HepG2 (cell line): ENCODE results near the gene TBC1D10B. TPM values are rescaled to one million over a fixed set of nuclear protein-coding genes. Genes with fewer than 3 reads are reported as not detected.

Source experiments
- EED ChIP-seq: sonication (generic); formaldehyde crosslinking; IDR thresholded peaks from 2 replicates; pipeline ENCODE4 v1.5.0; 2020; ENCODE audit warnings: mild to moderate bottlenecking, missing genetic modification reagents
- GABPA ChIP-seq, 2 experiments: IDR thresholded peaks; 2 replicates each; pipeline ENCODE4 v1.6.1; 2011 to 2016; ENCODE audit warnings: low read depth in 2 of 2, low read length in 1 of 2, missing biosample characterization in 1 of 2, missing genetic modification characterization in 1 of 2
- HOXA5 ChIP-seq: sonication (generic); formaldehyde crosslinking; IDR thresholded peaks from 2 replicates; pipeline ENCODE4 v1.4.0; 2020; ENCODE audit warnings: missing genetic modification reagents
- HOXA9 ChIP-seq: sonication (generic); formaldehyde crosslinking; IDR thresholded peaks from 2 replicates; pipeline ENCODE4 v1.8.1; 2022; ENCODE audit warnings: missing genetic modification reagents, mild to moderate bottlenecking, moderate library complexity, borderline replicate concordance
- KDM2A ChIP-seq: sonication (generic); formaldehyde crosslinking; IDR thresholded peaks from 2 replicates; pipeline ENCODE4 v1.4.0; 2020; ENCODE audit warnings: low read depth, missing genetic modification reagents, borderline replicate concordance
- KDM5B ChIP-seq: sonication (generic); formaldehyde crosslinking; IDR thresholded peaks from 2 replicates; pipeline ENCODE4 v1.4.0; 2020; ENCODE audit warnings: missing genetic modification reagents, mild to moderate bottlenecking, borderline replicate concordance
- MEIS2 ChIP-seq: sonication (generic); formaldehyde crosslinking; IDR thresholded peaks from 2 replicates; pipeline ENCODE4 v1.9.0; 2021; ENCODE audit warnings: mild to moderate bottlenecking, missing genetic modification reagents
- NFKB2 ChIP-seq: sonication (generic); formaldehyde crosslinking; IDR thresholded peaks from 2 replicates; pipeline ENCODE4 v1.4.0; 2020; ENCODE audit warnings: missing genetic modification reagents, borderline replicate concordance
- NFKBIZ ChIP-seq: IDR thresholded peaks from 2 replicates; pipeline ENCODE4 v1.6.1; 2018; ENCODE audit warnings: missing genetic modification reagents, missing compliant biosample characterization
- NFRKB ChIP-seq: fragments of 450-650 bp; IDR thresholded peaks from 2 replicates; pipeline ENCODE4 v1.6.1; 2017
- NR2F1 ChIP-seq, 2 experiments: fragments of 450-650 bp in 1 of 2; formaldehyde crosslinking in 1 of 2; IDR thresholded peaks; 2 replicates each; pipeline versions ENCODE4 v1.5.0 to v1.6.1; 2016 to 2020; ENCODE audit warnings: mild to moderate bottlenecking in 1 of 2, missing compliant biosample characterization in 1 of 2, missing genetic modification reagents in 1 of 2, moderate library complexity in 1 of 2
- POLR2G ChIP-seq: fragments of 200-400 bp; formaldehyde crosslinking; IDR thresholded peaks from 2 replicates; pipeline ENCODE4 v1.6.1; 2018; ENCODE audit warnings: mild to moderate bottlenecking, low read depth, low read length, moderate library complexity
- SNAPC2 ChIP-seq: sonication (generic); formaldehyde crosslinking; IDR thresholded peaks from 2 replicates; pipeline ENCODE4 v1.8.1; 2022; ENCODE audit warnings: mild to moderate bottlenecking, missing genetic modification reagents
- SP2 ChIP-seq: sonication (generic); formaldehyde crosslinking; IDR thresholded peaks from 2 replicates; pipeline ENCODE4 v1.5.1; 2020; ENCODE audit warnings: mild to moderate bottlenecking, missing genetic modification reagents
- ZFP37 ChIP-seq: sonication (generic); formaldehyde crosslinking; IDR thresholded peaks from 2 replicates; pipeline ENCODE4 v1.4.0; 2020; ENCODE audit warnings: missing genetic modification reagents, borderline replicate concordance
- ZMYM4 ChIP-seq: sonication (generic); formaldehyde crosslinking; IDR thresholded peaks from 2 replicates; pipeline ENCODE4 v1.8.1; 2023; ENCODE audit warnings: mild to moderate bottlenecking, missing genetic modification reagents
- ZNF235 ChIP-seq: sonication (generic); formaldehyde crosslinking; IDR thresholded peaks from 2 replicates; pipeline ENCODE4 v1.8.1; 2023; ENCODE audit warnings: mild to moderate bottlenecking, missing genetic modification reagents, borderline replicate concordance
- ZNF335 ChIP-seq: sonication (generic); formaldehyde crosslinking; IDR thresholded peaks from 2 replicates; pipeline ENCODE4 v1.4.0; 2020; ENCODE audit warnings: missing genetic modification reagents
- ZNF431 ChIP-seq: sonication (generic); formaldehyde crosslinking; IDR thresholded peaks from 2 replicates; pipeline ENCODE4 v1.9.0; 2022; ENCODE audit warnings: missing genetic modification reagents, low read depth, mild to moderate bottlenecking, borderline replicate concordance
- ZNF879 ChIP-seq: sonication (generic); formaldehyde crosslinking; IDR thresholded peaks from 2 replicates; pipeline ENCODE4 v1.8.1; 2023; ENCODE audit warnings: missing genetic modification reagents
- ZSCAN29 ChIP-seq: sonication (generic); formaldehyde crosslinking; conservative IDR thresholded peaks from 2 replicates; pipeline ENCODE4 v1.4.0; 2020; ENCODE audit warnings: mild to moderate bottlenecking, missing genetic modification reagents
- polyA plus RNA-seq, 8 experiments: library from polyadenylated mRNA; depleted of rRNA in 3 of 8; stranded (reverse) in 7 of 8; unstranded in 1 of 8; fragments of >200 nt; fragmentation: Illumina TruSeq in 4 of 8; extraction: Trizol in 4 of 8; gene quantifications; 2 replicates each; pipeline versions ENCODE4 v1.2.1 to v1.2.3, GENCODE V29; 2011 to 2016; ENCODE audit warnings: low read depth in 4 of 8, missing spikeins in 1 of 8, mixed read lengths in 1 of 8; ENCODE audit not compliant: insufficient read depth in 1 of 8
- total RNA-seq, 5 experiments: library from RNA; depleted of rRNA; stranded (reverse); fragments of >200 nt; fragmentation: Illumina TruSeq; extraction: Trizol; gene quantifications; 2 replicates each; pipeline ENCODE4 v1.2.3, GENCODE V29; 2016; ENCODE audit warnings: low read depth in 1 of 5
- TF ChIP-seq, protein P1 (sequence below): IDR thresholded peaks from 2 replicates; pipeline ENCODE4 v1.6.1; 2016; ENCODE audit warnings: mild to moderate bottlenecking, missing biosample characterization, missing genetic modification reagents
- TF ChIP-seq, protein P2 (sequence below): sonication (generic); formaldehyde crosslinking; IDR thresholded peaks from 2 replicates; pipeline ENCODE4 v1.4.0; 2020; ENCODE audit warnings: mild to moderate bottlenecking, missing genetic modification reagents
- TF ChIP-seq, protein P3 (sequence below): sonication (generic); formaldehyde crosslinking; IDR thresholded peaks from 2 replicates; pipeline ENCODE4 v1.5.0; 2020; ENCODE audit warnings: mild to moderate bottlenecking, missing genetic modification reagents, borderline replicate concordance
- TF ChIP-seq, protein P4 (sequence below): sonication (generic); formaldehyde crosslinking; IDR thresholded peaks from 2 replicates; pipeline ENCODE4 v1.8.1; 2023; ENCODE audit warnings: mild to moderate bottlenecking, moderate library complexity, missing genetic modification reagents

TBC1D10B gene
- total and polyA plus RNA-seq, 2 of the 13 experiments (the other 11 are each of a cell fraction or from before 2014, with no cell fraction given) = 15.7 to 24.8 TPM

DNA sequence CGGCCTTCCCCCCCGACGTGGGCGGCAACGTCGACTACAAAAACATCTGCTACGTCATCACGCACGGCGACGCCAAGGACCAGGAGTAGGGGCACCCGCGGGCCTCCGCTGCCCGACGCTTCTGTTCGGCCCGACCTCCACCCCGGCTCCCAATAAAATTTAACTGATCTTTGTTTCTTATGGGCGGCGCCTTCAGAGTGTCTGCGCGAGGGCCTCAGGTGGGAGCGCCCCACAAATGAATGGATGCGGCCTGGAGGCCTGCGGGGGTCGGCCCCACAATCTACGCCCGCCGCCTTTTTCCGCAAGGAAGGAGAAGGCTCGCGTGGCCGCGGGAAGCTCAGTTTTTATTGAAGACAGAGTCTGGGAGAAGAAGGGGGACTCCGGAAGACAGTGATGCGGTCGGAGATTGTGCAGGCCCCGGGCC is 7.5 kb upstream of the TBC1D10B start (continued):
- TF ChIP-seq ZMYM4 (peak; percentile 69; the same call in 1 of the 2 replicates), NFKBIZ (CRISPR knock-in tag) (no peak), NFKB2 (CRISPR knock-in tag) (no peak), KDM2A (0 out of 2 replicates have a peak, but pooled peaks have one; percentile 3), HOXA9 (0 out of 2 replicates have a peak, but pooled peaks have one; percentile 55), ZNF879 (CRISPR knock-in tag) (peak; percentile 23; the same call in 1 of the 2 replicates), GABPA (IDR thresholded peaks at IDR 0.05; ENCODE audit: low read depth, low read length) (no peak), GABPA (CRISPR knock-in tag; IDR thresholded peaks at IDR 0.05; ENCODE audit: low read depth) (peak; percentile 63; the same call in 1 of the 2 replicates), ZNF335 (CRISPR knock-in tag) (peak; percentile 72; the same call in 1 of the 2 replicates), ZNF235 (CRISPR knock-in tag) (peak; percentile 48; the same call in 1 of the 2 replicates), NR2F1 (CRISPR knock-in tag; IDR thresholded peaks at IDR 0.05) (no peak), NFRKB (no peak), HOXA5 (CRISPR knock-in tag) (no peak), ZFP37 (no peak), ZNF431 (CRISPR knock-in tag) (peak; percentile 55; the same call in 1 of the 2 replicates), EED (CRISPR knock-in tag) (peak; percentile 56; the same call in 1 of the 2 replicates), KDM5B (CRISPR knock-in tag) (no peak), MEIS2 (peak; percentile 35; the same call in 1 of the 2 replicates), SP2 (CRISPR knock-in tag) (no peak), ZSCAN29 (CRISPR knock-in tag) (0 out of 2 replicates have a peak, but pooled peaks have one; percentile 27), POLR2G (peak; percentile 75; the same call in 1 of the 2 replicates), SNAPC2 (CRISPR knock-in tag) (no peak)
- TF ChIP-seq, protein P1, sequence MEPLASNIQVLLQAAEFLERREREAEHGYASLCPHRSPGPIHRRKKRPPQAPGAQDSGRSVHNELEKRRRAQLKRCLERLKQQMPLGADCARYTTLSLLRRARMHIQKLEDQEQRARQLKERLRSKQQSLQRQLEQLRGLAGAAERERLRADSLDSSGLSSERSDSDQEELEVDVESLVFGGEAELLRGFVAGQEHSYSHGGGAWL = no peak; the same call in 1 of the 2 replicates
- TF ChIP-seq, protein P2, sequence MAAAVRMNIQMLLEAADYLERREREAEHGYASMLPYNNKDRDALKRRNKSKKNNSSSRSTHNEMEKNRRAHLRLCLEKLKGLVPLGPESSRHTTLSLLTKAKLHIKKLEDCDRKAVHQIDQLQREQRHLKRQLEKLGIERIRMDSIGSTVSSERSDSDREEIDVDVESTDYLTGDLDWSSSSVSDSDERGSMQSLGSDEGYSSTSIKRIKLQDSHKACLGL (CRISPR knock-in tag) = 0 out of 2 replicates have a peak, but pooled peaks have one; percentile 21
- TF ChIP-seq, protein P3, sequence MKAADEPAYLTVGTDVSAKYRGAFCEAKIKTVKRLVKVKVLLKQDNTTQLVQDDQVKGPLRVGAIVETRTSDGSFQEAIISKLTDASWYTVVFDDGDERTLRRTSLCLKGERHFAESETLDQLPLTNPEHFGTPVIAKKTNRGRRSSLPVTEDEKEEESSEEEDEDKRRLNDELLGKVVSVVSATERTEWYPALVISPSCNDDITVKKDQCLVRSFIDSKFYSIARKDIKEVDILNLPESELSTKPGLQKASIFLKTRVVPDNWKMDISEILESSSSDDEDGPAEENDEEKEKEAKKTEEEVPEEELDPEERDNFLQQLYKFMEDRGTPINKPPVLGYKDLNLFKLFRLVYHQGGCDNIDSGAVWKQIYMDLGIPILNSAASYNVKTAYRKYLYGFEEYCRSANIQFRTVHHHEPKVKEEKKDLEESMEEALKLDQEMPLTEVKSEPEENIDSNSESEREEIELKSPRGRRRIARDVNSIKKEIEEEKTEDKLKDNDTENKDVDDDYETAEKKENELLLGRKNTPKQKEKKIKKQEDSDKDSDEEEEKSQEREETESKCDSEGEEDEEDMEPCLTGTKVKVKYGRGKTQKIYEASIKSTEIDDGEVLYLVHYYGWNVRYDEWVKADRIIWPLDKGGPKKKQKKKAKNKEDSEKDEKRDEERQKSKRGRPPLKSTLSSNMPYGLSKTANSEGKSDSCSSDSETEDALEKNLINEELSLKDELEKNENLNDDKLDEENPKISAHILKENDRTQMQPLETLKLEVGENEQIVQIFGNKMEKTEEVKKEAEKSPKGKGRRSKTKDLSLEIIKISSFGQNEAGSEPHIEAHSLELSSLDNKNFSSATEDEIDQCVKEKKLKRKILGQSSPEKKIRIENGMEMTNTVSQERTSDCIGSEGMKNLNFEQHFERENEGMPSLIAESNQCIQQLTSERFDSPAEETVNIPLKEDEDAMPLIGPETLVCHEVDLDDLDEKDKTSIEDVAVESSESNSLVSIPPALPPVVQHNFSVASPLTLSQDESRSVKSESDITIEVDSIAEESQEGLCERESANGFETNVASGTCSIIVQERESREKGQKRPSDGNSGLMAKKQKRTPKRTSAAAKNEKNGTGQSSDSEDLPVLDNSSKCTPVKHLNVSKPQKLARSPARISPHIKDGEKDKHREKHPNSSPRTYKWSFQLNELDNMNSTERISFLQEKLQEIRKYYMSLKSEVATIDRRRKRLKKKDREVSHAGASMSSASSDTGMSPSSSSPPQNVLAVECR (CRISPR knock-in tag) = no peak
- TF ChIP-seq, protein P4, sequence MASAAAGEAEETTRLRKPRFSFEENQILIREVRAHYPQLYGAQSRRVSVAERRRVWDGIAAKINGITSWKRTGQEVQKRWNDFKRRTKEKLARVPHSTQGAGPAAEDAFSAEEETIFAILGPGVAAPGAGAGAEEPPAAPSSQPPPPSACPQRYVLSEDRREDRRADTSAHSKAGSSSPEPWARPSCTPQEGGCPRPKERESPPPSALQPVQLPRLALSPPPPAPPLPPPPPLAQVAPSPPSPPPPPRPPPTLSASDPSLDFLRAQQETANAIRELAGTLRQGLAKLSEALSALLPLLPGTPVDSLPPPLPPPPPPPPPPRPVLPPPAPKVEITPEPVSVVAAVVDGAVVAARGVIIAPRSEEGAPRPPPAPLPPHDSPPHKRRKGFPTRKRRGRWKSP (CRISPR knock-in tag) = 0 out of 2 replicates have a peak, but pooled peaks have one; percentile 54
